Activated naive CD4-positive, alpha-beta T cell treated with anti-CD3 and anti-CD28 coated beads, Interleukin-2, amount 50 U/mL, for 16 hours (primary cell): ENCODE measurements around the gene CYP4A22.
"Not testable (repeated sequence)": the region's sequence is repeated elsewhere in the genome, so short reads cannot be mapped to it uniquely, and the experiment has no call there.

Experiments used
- DNase-seq: peaks from one replicate; pipeline ENCODE4 v3.0.0-alpha.2; 2020

The CYP4A22 gene, protein sequence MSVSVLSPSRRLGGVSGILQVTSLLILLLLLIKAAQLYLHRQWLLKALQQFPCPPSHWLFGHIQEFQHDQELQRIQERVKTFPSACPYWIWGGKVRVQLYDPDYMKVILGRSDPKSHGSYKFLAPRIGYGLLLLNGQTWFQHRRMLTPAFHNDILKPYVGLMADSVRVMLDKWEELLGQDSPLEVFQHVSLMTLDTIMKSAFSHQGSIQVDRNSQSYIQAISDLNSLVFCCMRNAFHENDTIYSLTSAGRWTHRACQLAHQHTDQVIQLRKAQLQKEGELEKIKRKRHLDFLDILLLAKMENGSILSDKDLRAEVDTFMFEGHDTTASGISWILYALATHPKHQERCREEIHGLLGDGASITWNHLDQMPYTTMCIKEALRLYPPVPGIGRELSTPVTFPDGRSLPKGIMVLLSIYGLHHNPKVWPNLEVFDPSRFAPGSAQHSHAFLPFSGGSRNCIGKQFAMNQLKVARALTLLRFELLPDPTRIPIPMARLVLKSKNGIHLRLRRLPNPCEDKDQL

DNA sequence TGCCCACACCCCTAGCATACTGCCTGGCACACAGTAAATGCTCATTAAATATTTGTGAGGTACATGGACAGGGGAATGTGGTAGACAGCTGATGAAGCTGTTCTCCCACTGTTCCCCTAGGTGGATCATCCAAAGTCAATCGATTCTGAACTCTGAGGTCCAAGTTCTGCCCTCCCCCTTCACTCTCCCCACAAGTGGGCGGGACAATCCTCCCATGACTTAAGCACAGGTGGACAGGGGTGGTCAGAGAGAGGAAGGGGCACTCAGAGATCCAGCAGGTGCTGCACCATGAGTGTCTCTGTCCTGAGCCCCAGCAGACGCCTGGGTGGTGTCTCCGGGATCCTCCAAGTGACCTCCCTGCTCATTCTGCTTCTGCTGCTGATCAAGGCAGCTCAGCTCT lies at the start of gene CYP4A22:
Gene CYP4A22, plus strand, starts transcription at position 244 of the 400 bp plus-strand sequence. Its CDS starts 45 bp downstream, at position 289.
- DNase-seq: no peak

DNA sequence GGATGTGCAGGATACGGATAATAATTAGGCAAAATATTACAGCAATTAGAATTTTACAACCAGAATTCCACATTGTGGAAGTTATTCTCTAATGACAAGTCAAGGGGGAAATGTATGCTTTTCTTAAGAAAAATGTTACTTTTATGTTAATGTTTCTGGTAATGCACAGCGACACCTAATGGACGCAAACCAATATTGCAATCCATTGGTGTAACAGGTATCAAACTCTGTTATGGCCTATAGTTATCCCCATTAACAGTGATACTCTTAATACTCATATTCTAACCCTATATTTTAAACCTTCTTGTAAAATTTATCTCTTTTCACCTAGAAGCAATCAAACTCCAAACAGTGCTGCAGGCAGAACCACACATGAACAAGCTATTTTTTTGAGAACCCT lies 47.9 kb upstream of the CYP4A22 start:
- peak; percentile 12 for DNase-seq

DNA sequence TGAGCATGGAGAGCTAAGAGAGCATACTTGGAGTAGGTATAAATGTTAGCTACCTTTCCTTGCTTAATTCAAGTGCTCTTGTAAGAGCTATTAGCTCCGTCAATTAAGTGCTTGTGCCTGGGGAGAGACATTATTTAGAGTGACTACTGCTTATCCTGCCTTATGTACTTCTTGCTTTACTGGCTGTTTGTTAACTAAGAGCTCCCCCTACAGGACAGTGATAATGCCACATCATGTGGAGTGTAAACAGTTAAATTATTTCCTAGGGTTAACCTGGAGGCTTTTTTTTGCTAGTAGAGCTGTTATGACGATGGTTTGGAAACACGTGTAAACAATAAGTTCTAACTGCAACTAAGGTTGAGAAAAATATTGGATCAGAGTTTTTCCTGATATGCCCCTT lies 45.8 kb upstream of the CYP4A22 start:
- DNase-seq: not testable (repeated sequence)

DNA sequence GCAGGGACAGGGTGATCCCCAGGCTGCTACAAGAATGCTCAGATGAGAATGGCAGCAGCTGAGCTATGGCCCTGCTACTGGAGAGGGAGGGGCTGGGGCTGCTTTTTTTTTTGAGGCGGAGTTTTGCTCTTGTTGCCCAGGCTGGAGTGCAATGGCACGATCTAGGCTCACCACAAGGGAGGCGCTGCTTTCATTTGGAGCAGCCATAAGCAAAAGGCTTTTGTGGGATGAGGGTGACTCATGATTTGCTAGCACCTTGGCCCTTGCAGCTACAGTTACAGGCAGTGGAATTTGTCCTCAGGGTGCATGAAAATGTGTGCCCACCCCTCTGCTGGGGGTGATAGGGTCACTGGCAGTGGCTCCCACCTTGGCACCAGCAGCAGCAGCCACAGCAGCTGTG lies 32.4 kb upstream of the CYP4A22 start:
- no peak for DNase-seq

DNA sequence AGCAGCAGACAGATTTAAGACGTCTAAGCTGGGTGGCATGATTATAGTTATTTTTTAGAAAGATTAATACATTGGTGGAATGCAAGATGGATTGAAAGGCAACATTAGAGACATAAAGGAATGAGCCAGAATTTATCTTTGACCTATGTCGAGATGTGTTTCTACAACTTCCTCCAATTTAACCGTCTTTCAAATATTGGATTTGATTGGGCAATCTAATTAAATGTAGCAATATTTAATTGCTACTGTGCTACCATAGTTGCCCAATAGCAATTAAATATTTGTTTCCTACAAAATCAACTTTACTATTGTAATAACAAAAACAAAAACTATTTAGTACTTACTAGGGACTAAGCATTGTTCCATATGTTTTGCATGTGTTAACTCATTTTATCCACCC lies 30.4 kb upstream of the CYP4A22 start:
- no peak for DNase-seq

DNA sequence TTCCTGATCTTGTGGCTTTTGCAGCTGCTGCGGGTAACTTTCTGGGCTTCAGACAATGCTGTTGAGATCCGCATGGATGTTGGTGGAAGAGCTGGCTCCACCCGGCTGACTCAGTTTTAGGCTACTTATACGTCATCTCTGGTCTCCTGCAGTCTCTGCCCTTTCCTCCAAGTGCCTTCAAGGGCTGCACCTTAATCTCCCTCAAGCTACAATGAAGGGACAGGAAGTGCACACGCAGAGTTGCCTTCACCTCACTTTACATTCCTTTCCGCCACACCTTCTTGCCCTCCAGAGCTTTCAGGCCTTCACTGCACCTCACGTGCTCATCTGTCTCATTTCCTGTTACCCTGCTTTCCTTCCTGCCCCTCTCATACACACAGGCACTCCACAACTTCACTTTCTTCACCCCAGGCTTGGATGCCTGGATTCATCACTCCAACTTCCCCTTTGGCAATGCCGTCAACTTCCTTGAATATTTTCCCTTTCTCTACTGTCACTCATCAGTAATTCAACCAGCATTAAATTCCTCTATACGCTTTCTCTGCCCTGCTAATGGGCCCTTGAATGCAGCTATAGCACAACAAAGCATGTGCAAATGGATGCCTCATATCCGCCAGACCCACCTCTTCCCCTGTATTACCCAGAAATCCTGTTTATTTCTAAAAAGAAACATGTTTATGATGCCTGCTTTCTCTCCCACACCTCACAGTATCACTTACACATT lies 29.2 kb upstream of the CYP4A22 start:
- not testable (repeated sequence) for DNase-seq

DNA sequence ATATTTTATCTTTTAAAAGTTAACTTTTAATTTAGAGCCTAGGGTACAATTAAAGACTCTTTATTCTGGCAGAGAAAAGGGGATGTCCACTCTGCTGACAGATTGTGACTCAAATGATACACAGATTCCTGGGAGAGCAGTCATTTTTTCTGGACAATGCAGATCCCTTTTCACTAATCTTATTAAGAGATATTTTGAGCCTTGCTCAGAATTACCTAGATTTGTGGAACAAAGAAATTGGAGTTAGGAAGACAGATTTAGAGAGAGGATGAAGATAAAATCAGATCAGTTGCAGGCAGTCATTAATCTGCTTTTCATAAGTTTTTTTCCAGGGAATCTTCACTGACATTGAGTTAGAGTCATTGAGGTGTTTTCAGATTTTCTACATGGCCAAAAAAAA lies 27.8 kb upstream of the CYP4A22 start:
- not testable (repeated sequence) for DNase-seq

DNA sequence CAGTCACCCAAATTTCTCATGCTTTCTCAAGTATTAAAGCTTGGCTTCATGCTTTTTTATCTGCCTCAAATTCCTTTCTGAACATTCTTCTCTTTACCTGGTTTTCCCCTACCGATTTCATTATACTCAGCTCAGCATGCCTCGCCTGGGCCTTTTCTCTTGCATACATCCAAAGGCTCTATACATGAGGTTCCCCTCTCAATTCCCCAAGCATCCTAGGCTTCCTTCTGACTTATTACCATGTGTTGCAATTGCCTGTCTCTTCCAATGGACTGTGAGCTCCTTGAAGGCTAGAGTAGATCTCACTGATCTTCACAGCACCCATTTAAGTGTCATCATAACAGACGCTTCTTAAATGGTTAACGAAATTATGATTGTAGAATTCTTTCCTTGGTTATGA lies 24.1 kb upstream of the CYP4A22 start:
- DNase-seq: no peak

DNA sequence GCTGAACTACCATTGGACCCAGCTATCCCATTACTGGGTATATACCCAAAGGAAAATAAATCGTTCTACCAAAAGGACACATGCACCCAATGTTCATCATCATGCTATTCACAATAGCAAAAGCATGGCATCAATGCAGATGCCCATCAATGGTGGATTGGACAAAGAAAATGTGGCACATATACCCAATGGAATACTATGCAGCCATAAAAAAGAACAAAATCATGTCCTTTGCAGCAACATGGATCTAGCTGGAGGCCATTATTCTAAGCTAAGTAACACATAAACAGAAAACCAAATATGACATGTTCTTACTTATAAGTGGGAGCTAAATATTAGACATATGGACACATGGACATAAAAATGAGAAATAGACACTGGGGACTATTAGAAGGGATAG lies 16.2 kb upstream of the CYP4A22 start:
- not testable (repeated sequence) for DNase-seq

DNA sequence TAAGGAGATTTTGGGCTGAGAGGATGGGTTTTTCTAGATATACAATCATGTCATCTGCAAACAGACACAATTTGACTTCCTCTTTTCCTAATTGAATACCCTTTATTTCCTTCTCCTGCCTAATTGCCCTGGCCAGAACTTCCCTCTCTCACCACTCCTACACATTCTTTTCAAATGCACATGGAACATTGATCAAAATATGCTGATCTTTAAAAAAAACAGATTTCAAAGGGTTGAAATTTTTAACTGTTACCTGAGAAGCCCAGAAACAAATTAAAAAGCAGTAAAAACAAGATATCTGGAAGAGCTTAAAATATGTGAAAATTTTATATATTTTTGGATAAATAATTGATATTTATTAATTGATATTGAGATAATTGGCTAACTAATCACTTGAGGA lies 12.4 kb upstream of the CYP4A22 start:
- not testable (repeated sequence) for DNase-seq

DNA sequence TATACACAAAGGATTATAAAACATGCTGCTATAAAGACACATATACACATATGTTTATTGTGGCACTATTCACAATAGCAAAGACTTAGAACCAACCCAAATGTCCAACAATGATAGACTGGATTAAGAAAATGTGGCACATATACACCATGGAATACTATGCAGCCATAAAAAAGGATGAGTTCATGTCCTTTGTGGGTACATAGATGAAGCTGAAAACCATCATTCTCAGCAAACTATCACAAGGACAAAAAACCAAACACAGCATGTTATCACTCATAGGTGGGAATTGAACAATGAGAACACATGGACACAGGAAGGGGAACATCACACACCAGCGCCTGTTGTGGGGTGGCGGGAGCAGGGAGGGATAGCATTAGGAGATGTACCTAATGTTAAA lies 10.2 kb upstream of the CYP4A22 start:
- DNase-seq: not testable (repeated sequence)

DNA sequence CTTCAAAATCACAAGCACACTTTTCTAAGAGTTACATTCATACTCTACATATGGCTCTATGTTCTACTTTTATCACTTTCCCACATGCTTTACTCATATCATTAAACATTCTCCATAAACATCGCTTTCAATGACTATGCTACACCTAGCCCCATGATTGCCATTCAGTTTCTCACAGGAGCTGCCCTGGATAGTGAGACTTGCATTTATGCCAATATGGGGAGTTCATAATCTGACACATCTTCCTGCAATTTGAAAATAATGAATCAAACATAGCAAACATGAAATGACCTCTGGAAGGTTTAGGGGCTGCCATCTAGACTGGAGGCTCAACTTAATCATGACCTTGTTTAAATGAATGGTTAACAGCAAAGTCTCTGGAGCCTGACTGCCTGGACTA lies 9.0 kb upstream of the CYP4A22 start:
- no peak for DNase-seq

DNA sequence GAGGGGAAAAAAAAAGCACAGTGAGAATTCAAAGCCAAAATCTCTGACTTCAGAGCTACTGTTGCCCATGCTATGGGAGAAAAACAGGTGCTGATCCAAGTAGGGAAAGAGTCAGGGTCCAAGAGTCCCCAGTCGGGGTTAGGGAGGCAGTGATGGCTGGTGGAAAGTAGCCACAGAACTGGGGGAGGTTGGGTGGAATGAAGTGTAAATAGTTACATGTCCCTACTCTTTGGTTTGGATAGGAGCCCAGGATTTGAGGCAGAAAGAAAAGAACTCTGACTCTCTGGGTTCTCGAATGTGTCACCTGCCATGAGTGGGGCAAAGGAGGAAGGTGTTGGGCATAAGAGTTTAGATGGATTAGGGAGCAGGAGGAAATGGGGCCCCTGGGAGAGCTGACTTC lies 8.4 kb upstream of the CYP4A22 start:
- not testable (repeated sequence) for DNase-seq

DNA sequence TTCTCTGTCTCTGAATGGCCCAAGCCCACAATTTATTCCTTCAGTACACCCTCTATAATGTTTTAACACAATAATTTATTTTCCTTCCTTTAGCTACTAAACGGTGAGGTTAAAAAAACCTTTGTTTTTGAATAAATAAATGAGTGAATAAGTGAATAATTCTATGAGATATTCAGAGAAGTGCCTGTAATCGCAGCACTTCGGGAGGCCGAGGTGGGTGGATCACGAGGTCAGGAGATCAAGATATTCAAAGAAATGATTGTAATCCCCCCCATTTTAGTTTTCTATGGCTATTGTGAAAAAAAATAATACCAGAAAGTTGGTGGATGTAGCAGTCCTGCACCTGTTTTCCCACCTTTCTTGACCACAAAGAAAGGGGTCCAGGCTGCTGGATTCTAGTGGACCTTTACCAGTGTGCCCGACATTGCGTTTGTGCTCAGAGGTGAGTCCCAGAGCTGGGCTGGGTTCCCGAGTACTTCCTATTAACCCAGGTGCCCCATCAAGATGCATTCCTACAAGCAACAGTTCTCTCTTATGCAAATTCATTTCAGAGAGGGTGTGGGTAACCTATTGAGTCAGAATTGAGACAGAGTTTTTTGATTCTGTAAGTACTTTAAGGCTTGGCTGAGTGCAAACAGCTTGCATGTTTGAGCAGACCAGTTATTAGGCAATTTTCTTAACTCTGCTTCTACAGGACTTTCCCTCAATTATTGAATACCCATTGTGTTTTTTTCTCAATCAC lies 7.6 kb upstream of the CYP4A22 start:
- not testable (repeated sequence) for DNase-seq

DNA sequence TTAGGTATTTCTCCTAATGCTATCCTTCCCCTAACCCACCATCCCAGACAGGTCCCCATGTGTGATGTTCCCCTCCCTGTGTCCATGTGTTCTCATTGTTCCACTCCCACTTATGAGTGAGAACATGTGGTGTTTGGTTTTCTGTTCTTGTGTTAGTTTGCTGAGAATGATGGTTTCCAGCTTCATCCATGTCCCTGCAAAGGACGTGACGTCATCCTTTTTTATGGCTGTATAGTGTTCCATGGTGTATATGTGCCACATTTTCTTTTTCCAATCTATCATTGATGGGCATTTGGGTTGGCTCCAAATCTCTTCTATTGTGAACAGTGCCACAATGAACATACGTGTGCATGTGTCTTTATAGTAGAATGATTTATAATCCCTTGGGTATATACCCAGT lies 4.6 kb upstream of the CYP4A22 start:
- DNase-seq: not testable (repeated sequence)

DNA sequence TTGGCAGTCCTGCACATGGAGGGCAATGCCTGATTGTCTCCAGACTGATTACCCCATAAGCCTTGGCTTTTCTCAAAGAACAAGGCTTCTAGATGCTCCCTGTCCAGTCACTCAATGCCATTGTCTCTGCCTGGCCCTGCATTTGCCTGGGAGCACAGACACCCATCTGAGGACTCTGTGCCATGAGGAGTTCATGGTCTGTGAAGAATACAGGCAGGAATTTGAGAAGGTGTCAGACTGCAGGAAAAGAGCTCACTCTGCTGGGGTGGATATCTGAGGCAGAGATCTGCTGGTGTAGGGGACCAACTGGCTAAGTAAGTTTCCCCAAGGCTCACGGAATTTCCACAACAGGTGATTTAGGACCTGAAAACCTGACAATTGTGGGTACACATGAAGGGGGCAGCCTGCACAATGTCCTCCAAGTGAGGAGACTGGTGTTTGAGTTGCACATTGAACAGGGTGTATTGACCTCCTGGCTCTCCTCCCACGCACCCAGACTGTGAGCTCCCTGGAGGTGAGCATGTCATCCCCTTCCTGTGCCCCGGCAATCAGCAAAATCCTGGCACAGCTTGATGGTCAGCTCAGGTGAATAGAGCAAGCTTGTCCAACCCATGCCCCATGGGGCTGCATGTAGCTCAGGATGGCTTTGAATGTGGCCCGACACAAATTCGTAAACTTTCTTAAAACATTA lies 829 bp downstream of the CYP4A22 start:
- DNase-seq: no peak

DNA sequence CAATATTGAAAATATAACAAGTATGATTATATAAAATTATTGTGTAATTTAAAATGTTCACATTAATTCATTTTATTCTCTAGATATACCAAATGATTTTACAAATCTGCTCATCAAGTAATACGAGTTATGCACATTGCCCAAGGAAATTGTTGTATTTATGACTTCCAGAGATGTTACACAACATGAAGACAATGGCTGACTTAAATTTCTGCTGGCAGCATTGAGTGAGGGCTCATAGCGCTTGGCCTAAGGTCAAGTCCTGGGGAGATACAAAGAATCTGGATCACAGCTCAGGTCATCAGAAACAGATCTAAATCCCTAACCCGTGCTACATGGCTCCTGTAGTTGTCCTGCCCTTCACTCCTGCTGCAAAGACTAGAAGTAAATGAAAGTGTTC lies 3.1 kb downstream of the CYP4A22 start:
- not testable (repeated sequence) for DNase-seq

DNA sequence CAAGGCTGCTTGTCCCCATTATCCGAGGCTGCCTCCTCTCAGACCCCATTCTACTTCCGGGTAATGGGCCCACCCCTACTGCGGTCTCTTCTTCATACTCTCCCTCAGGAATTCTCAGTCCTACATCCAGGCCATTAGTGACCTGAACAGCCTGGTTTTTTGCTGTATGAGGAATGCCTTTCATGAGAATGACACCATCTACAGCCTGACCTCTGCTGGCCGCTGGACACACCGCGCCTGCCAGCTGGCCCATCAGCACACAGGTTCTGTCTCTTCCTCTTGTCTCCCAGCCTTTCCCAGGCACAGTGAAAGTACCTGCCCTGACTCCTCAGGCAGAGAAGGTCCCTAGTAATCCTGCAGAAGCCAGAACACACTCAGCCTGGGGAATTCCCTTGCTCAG lies 6.4 kb downstream of the CYP4A22 start:
- DNase-seq: not testable (repeated sequence)

DNA sequence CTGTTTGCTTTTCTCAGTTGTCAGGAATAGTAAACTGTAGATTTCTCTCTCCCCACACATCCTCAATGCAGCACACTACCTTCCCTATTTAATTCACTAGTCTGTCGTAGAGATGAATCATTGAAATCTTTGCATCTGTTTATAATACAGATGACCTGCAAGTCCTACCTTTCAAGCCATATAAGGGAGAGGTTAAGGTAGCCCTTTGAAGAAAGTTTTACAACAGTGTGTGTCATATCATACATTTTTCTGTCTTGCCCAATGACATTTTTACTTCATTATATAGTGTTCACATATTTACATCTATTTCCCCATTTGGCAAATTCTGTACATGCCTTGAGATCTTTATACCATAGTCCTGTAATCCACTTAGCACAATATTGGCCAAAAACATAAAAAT lies 9.3 kb downstream of the CYP4A22 start:
- not testable (repeated sequence) for DNase-seq

DNA sequence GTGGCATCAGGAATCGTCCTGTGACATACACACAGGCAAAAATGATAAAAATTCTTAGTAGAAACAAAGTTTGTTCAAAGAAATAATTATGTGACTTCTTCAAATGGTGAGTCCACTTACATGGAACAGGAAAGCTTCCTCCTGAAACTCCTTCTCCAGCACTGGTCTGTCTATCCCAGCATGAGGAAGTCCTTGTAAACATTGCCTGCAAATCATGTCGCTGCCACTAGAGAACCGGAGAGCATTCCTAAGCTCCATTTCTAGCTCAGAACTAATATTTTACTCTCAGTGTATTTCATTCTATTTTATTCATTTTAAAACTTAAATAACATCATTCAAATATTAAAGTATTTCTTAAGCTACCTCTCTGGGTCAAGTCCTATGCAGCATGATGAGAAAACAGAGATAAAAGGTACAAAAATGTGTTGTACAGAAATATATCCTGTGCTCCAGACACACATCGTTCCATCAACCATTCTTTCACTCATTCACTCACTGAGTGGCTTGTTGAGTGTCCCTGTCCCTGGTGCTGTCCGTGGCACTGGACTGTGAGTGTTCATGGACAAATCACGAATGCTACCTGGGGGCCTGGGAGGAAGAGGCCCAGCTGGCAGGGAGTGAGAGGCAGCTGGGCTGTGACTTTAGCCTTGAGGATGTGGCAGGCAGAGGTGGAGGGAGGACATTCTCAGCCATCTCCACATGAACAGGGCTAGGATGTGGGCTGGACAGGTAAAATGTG lies 10.0 kb downstream of the CYP4A22 start:
- no peak for DNase-seq

DNA sequence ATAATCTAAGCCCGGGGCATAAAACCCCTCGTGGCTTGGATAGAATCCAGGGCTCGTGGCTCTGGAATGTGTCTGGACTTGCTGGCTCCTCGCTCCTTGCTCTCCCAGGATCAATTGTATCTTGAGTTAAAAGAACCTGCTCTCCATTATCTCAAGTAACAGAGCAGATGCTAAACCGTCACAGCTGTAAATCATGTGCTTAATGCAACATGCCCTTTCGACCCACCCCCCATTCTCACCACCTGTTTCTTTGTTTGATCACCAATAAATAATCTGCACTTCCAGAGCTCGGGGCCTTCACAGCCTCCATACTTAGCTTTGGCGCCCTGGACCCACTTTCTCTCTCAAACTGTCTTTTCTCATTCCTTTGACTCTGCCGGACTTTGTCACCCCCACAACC lies 11.9 kb downstream of the CYP4A22 start:
- not testable (repeated sequence) for DNase-seq

DNA sequence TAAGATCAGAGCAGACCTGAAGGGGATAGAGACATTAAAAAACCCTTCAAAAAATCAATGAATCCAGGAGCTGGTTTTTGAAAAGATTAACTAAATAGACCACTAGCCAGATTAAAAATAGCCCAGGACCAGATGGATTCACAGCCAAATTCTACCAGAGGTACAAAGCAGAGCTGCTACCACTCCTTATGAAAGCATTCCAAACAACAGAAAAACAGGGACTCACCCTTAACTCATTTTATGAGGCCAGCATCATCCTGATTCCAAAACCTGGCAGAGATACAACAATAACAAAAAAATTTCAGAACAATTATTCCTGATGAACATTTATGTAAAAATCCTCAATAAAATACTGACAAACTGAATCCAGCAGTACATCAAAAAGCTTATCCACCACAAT lies 19.2 kb downstream of the CYP4A22 start:
- DNase-seq: not testable (repeated sequence)
